AG08396 (cell line): ENCODE data around the gene UBE2D1.

ENCODE experiments used
- DNase-seq: peaks from one replicate; pipeline ENCODE4 v3.0.0; 2012; ENCODE audit warnings: low spot score, mixed read lengths

Gene UBE2D1

DNA sequence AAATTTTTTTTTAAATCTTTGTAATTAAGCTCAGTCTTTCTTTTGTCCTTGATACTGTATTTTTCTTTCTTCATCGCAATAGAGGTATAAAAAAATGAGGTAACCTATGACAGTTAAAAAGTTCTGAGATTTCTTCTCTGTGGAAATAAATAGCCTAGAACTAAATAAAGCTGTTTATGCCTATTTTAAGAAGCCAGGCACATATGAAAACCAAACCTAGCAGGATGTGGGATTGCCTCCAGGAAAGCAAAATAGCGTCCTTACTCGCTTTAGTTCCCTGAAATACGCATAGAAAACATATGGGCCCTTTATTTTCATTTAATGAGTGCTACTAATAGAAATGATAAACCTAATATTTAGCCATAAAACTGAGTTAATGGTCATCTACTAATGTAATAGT lies 6.6 kb downstream of the UBE2D1 start:
- no peak for DNase-seq

- DNase-seq = no peak
Measured at GRCh38 chr10:58341947-58342346, 7.1 kb downstream of the UBE2D1 start.

- no peak for DNase-seq
Measured at GRCh38 chr10:58347967-58348366, 13.2 kb downstream of the UBE2D1 start.

GRCh38 chr10:58348571-58349033 lies 13.8 kb downstream of the UBE2D1 start:
- no peak for DNase-seq

DNA sequence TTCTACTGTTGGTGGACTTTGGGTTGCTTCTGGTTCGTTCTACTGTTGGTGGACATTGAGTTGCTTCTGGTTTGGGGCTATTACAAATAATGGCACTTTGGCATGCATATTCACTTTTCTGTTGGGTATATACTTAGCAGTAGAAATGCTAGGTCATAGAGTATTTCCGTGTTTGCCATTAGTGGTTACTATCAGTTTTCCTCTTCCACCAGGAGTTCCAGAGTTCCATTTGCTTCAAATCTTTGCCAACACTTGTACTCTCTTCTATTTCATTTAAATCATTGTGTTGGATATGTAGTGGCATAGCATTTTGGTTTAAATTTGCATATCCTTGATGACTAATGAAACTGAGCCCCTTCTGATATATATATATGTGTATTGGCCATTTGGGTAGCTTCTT lies 15.2 kb downstream of the UBE2D1 start:
- DNase-seq = no peak

- no peak for DNase-seq
Measured at GRCh38 chr10:58350619-58351323, 16.0 kb downstream of the UBE2D1 start.

GRCh38 chr10:58351616-58352578 lies 17.1 kb downstream of the UBE2D1 start:
- DNase-seq = no peak

DNA sequence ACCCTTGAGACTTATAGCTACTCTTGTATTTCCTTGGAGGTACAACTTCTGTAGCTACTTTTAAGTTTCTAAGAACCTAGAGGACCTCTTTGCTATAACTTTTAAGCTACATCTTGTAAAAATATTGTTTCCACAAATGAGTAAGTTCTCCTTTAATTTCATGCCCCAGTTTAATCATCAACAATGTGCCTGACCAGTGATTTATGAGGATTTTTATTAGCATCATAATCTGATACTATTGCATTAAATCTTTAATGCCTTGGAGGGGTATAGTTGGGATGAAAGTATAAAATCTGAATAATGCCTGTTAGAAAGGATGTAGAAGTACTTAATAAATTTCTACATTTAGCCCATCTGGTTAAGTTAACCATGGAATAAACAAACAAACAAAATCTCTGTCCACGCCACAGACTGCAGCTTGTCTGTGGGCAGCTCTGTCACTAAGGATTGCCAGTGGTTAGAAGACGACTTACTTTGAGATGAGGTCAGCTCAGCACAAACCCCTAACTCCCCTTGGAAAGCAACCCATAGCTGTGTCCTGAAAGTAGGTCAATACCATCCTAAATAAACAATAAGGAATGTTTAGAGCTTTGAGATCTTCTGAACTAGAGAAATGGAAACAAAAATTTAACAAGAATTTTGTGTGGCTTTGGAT lies 18.3 kb downstream of the UBE2D1 start:
- DNase-seq = no peak

- DNase-seq = no peak
Measured at GRCh38 chr10:58356756-58357155, 21.9 kb downstream of the UBE2D1 start.

DNA sequence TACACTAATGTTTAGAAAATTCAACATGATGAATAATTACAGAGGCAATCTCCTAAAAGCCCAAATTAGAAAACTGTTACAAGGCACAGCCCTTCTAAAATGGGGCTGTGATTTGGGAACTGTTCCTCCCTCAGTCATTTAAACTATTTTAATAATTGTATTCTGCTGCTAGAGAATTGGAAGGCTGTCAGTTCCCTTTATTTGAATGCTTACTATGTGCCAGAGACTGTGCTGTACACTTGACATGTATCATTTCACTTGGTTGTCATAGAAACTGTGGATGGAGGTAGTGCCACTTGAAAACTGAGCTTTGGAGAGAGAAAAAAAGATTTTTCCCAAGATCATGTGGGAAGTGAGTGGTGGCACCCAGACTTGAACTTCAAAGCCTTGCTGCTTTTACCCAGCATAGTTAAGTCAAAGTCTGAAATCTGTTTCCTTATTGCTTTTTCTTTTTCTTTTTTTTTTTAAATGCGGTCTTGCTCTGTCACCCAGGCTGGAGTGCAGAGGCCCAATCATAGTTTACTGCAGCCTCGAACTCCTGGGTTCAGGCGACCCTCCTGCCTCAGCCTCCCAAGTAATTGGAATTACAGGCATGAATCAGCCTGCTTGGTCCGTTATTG lies 23.6 kb downstream of the UBE2D1 start:
- DNase-seq = no peak

- DNase-seq = no peak
Measured at GRCh38 chr10:58358947-58359346, 24.1 kb downstream of the UBE2D1 start.

DNA sequence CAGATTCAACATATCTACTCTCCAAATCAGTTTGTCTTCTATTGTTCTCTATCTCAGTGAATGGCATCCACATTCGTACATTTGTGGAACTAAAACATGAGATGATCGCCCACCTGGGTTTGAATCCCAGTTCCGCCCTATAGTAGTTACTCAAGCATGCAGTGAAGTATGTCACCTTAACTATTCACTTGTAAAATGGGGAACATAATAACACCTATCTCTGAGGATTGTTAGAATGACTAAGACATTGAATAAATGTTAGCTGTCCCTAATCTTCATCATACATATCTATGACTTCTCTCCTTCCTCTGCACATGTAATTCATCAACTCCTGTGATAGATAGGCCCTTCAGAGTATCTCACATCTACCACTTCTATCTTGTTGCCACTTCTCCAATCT lies 24.7 kb downstream of the UBE2D1 start:
- DNase-seq = no peak

DNA sequence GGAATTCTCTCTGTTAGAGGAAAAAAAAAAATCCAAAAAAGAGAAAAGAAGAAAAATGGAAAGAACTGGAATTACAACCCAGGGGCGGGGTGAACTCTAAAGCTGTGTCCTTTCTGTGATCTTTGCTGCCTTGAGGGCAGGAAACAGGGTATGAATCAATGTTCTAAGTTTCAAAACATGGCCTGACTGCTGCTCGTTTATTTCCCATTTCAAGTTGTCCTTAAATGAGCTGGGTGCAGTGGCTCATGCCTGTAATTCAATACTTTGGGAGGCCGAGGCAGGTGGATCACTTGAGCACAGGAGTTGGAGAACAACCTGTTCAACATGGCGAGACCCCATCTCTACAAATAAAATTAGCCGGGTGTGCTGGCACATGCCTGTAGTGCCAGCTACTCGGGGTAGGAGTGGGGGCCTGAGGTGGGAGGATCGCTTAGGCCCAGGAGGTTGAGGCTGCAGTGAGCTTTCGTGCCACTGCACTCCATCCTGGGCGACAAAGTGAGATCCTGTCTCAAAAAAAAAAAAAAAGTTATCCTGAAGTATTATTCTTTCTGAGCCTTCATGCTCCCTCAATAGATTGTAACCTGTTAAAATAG lies 25.7 kb downstream of the UBE2D1 start:
- DNase-seq = no peak

- DNase-seq = no peak
Measured at GRCh38 chr10:58361353-58361752, 26.5 kb downstream of the UBE2D1 start.

DNA sequence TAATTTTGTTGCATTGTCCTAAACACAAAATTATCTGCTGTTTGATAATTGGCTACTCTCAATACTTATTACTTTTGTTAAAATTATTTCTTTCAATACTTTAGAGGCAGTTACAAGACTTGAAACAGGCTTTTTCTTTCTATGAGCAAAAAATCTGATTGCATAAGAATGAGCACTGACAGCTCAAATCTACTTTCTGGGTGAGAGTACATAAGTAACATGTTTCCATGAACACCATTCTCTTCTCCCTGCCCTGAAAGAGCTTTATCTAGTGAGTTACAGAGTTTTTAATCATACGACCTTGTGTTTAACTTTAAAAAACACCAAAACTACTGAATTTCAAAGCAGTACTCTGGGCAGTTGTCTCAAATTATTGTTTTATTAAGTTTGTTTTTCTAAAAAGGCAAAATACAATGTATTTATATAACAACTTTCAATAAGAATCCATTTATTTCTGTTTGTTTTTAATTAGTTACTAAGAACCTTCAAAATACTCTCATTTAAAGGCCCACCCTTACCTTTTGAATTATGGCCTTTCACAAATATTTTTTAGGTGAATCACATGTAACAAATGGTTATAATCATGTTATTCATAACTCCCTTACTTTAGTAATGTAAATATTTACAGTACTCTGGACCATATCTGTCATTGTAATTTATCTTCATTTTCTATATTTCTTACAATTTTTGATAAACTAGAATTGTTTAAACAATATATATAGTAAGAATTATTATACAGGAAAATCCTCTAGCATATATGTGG lies 27.4 kb downstream of the UBE2D1 start:
- no peak for DNase-seq

- DNase-seq = no peak
Measured at GRCh38 chr10:58367069-58367468, 32.3 kb downstream of the UBE2D1 start.

DNA sequence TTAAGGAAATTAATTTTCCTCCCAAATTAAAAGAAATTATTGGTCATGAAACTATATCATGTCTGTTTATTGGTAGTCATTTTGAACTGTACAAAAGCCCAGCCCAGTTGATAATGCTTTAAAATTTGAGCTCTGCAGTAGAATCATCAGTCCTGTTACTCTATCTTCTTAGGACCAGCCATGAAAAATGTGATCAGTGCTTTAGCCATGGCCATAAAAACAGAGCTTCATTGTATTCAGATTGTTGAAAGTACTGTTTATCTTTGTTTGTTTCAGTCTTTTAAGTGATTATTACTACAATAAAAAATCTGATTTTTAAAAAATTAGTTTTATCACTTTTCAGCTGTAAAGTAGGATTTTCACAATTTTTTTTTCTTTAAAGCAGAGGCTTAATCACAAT lies 36.7 kb downstream of the UBE2D1 start:
- DNase-seq = no peak

GRCh38 chr10:58372607-58373441 lies 38.0 kb downstream of the UBE2D1 start:
- DNase-seq = no peak

DNA sequence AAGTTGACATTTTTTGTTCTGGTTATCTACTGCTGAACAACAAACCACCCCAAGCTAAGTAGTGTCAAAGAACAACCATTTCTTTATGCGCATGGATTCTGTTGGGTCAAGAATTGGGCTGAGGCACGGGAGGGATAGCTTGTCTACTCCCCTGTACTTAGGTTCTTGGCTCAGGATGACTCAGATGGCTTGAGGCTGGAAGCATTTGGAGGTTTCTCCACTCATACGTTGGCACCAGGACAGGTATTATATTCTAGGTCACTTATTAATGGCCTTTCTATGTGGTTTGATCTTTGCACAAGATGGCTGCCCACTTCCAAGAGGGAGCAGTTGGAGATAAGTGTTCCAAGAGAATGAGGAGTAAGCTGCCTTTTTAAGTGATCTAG lies 38.6 kb downstream of the UBE2D1 start:
- no peak for DNase-seq

DNA sequence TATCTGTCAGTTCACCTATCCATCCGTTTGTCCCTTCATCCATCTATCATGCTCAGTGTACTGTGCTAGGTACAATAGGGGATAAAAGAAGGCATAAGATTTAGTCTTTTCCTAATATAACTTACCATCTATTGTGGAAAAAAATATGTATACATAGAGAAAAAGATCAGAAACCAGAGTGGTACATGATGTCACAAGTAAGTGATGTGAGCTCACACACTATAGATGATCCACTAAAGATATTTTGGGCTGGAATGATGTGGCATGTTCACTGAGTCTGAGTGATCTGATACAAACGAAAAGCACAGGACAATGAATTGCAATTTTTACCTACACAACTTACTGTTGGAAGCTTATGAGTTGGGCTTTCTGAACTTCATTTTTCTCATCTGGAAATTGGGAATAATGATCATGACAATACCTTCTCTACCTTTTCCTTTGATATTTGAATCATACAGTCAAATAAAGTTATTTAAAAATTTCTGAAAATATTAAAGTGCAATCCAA lies 47.7 kb downstream of the UBE2D1 start:
- no peak for DNase-seq
